GM12872 (cell line): ENCODE data around the gene ST3GAL5.

ENCODE experiments used
- CTCF ChIP-seq: IDR thresholded peaks from 3 replicates; pipeline ENCODE4 v1.5.1; 2011; ENCODE audit warnings: low read depth, mild to moderate bottlenecking, low read length, moderate library complexity; ENCODE audit not compliant: insufficient read depth

ST3GAL5 gene

GRCh38 chr2:85814802-85815550 is 73.8 kb downstream of the ST3GAL5 start:
- no peak for TF ChIP-seq CTCF

DNA sequence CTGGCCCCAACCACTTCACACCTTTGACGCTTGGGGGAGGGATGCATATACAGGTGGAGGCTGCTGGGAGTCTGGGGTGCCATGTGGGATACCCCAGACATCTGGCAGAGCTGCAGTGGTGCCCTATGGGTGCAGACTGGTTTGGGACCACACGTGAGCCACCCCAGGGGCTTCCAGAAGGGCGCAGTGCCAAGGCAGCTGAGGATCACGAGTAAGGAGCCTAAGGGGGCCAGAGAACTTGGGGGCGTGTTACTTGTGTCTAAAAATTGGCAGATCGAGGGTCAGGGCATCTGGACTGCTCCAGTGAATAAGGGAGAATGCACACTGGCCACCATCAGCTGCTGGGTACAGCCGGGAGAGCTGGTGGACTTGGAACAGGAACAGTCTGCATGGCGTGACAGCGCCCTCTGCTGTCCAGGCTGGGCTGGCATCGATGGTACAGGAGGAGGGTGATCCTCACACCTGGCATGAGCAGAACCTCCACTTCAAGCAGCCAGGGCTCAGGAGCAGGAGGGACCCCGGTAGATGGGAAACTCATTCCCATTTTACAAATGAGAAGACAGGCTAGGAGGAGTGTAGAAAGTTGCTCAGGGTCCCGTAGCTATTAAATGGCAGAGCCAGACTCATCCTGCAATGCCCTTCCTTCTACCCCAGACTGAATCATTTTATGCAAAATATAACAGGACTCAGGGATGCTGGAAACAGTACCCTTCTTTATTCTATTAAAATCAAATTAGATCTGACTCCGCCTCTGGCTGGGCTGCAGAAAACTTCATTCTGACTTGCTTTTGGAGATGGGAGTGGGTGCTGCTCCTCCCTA is 74.6 kb downstream of the ST3GAL5 start:
- peak; percentile 99 for TF ChIP-seq CTCF

- no peak for TF ChIP-seq CTCF
These were observed 75.4 kb downstream of the ST3GAL5 start for GRCh38 chr2:85813211-85813981.

DNA sequence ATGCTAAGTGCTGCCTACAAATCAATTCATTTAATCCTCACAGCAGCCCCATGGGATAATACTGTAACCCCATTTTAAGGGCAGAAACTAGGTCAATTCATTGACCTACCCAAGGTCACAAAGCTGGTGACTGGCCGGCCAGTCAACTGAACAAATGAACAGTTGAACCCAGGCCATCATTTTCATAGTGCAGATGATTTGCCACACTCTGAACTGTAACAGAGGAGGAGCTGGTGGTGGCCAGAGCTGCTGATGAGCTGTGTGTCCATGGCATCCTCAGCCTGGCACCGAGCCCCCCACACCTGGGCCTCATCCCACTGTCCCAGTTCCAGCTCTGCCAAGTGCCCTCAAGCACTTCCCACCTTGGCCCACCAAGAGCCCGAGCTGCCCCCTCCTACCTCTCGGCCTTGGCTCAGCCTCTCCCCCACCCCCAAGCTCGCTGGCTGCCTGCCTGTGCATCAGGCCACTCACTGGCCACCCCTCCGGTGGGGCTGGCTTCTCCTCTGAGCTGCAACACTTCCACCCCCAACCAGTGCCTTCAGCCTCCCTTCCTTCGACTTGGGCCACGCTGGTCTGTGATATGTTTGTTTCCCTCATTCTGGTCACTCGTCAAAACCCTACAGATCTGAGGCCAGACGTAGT is 76.6 kb downstream of the ST3GAL5 start:
- no peak for TF ChIP-seq CTCF

GRCh38 chr2:85811180-85812093 is 77.4 kb downstream of the ST3GAL5 start:
- TF ChIP-seq CTCF, result no peak

GRCh38 chr2:85810371-85811179 is 78.2 kb downstream of the ST3GAL5 start:
- TF ChIP-seq CTCF, result no peak
